Colonic mucosa (tissue), 4 donors: ENCODE results near the gene KCTD4. TPM values are rescaled to one million over a fixed set of nuclear protein-coding genes. Genes with fewer than 3 reads are reported as not detected.

Source experiments
- DNase-seq: peaks from one replicate; pipeline ENCODE4 v3.0.0-alpha.2; 2020
- H3K27ac ChIP-seq: fragments of 200-600 bp; one replicate; pipeline ENCODE4 v1.8.0; 2021
- H3K27me3 ChIP-seq: fragments of 200-600 bp; one replicate; pipeline ENCODE4 v1.8.0; 2021
- H3K36me3 ChIP-seq: fragments of 200-600 bp; one replicate; pipeline ENCODE4 v1.8.0; 2021
- H3K4me1 ChIP-seq: fragments of 200-600 bp; one replicate; pipeline ENCODE4 v1.8.0; 2021; ENCODE audit warnings: mild to moderate bottlenecking
- H3K4me3 ChIP-seq: fragments of 200-600 bp; one replicate; pipeline ENCODE4 v1.8.0; 2021
- H3K9ac ChIP-seq, 2 donors: one replicate each; pipeline ENCODE4 v1.7.0; 2013; ENCODE audit warnings: control low read depth in 2 of 2, low read depth in 2 of 2, low read length in 2 of 2
- H3K9me3 ChIP-seq: fragments of 200-600 bp; one replicate; pipeline ENCODE4 v1.8.0; 2021
- CTCF ChIP-seq: fragments of 200-600 bp; IDR thresholded peaks from one replicate; pipeline ENCODE4 v1.8.0; 2022; ENCODE audit warnings: antibody characterized with exemption, mild to moderate bottlenecking
- intact Hi-C: fragments of 100-400 bp; cut with DNase I; formaldehyde crosslinking; loops from one replicate; pipeline ENCODE4 v1.14.1; 2022
- total RNA-seq, 2 donors: library from RNA; stranded (reverse); fragmentation: NEBNext Ultra II Directional in 1 of 2; extraction: Animal tissue kit (Norgen Biotek cat#: 25700) in 1 of 2; gene quantifications; one replicate each; pipeline ENCODE4 v1.2.1, GENCODE V29; 2021
- donor health status: healthy.
- donor health status: DM: no; HTN: no; CAD: no.
- donor health status: DM: no; HTN: no; CAD: no.

KCTD4 gene
- total RNA-seq, 2 donors from 2014 or later, result 0.58 to 0.84 TPM

- no peak for DNase-seq
- H3K4me1 ChIP-seq, result peaks cover 8% of the 10 kb centered on the region
- intact Hi-C loops, result no loop called here
- no peak overlapping the region for H3K9ac ChIP-seq
- H3K27ac ChIP-seq, result peak overlapping the region; percentile 49
- no peaks in the 10 kb centered on the region for H3K27me3 ChIP-seq
- H3K4me3 ChIP-seq, result no peak overlapping the region
- no peak for TF ChIP-seq CTCF
- no peaks in the 10 kb centered on the region for H3K9me3 ChIP-seq
- H3K36me3 ChIP-seq, result no peaks in the 10 kb centered on the region
Measured at GRCh38 chr13:45162821-45163220, 38.0 kb downstream of the KCTD4 start.

- H3K4me3 ChIP-seq, result no peak overlapping the region
- intact Hi-C loops, result no loop called here
- H3K9me3 ChIP-seq, result no peaks in the 10 kb centered on the region
- no peaks in the 10 kb centered on the region for H3K27me3 ChIP-seq
- no peaks in the 10 kb centered on the region for H3K36me3 ChIP-seq
- H3K27ac ChIP-seq, result peak overlapping the region; percentile 49
- peaks cover 8% of the 10 kb centered on the region for H3K4me1 ChIP-seq
- H3K9ac ChIP-seq, result no peak overlapping the region
- no peak for TF ChIP-seq CTCF
- no peak for DNase-seq
Measured at GRCh38 chr13:45162194-45162593, 38.7 kb downstream of the KCTD4 start.

- Histone ChIP-seq H3K9ac (no peak overlapping the region), H3K27me3 (no peaks in the 10 kb centered on the region), H3K9me3 (no peaks in the 10 kb centered on the region), H3K27ac (no peak overlapping the region), H3K4me3 (no peak overlapping the region), H3K4me1 (no peaks in the 10 kb centered on the region), H3K36me3 (no peaks in the 10 kb centered on the region)
- TF ChIP-seq CTCF, result no peak
- no peak for DNase-seq
- intact Hi-C loops, result no loop called here
Measured at GRCh38 chr13:45156565-45157361, 44.1 kb downstream of the KCTD4 start.

- Histone ChIP-seq H3K27ac (no peak overlapping the region), H3K4me3 (no peak overlapping the region), H3K4me1 (no peaks in the 10 kb centered on the region), H3K9ac (no peak overlapping the region), H3K27me3 (no peaks in the 10 kb centered on the region), H3K36me3 (no peaks in the 10 kb centered on the region), H3K9me3 (no peaks in the 10 kb centered on the region)
- no peak for TF ChIP-seq CTCF
- DNase-seq, result no peak
- intact Hi-C loops, result no loop called here
Measured at GRCh38 chr13:45149964-45150363, 50.9 kb downstream of the KCTD4 start.

GRCh38 chr13:45143346-45143751 lies 57.5 kb downstream of the KCTD4 start:
- Histone ChIP-seq H3K4me3 (no peak overlapping the region), H3K27me3 (no peaks in the 10 kb centered on the region), H3K27ac (peak overlapping the region; percentile 6), H3K4me1 (no peaks in the 10 kb centered on the region), H3K36me3 (no peaks in the 10 kb centered on the region), H3K9me3 (no peaks in the 10 kb centered on the region), H3K9ac (no peak overlapping the region)
- TF ChIP-seq CTCF, result no peak
- DNase-seq, result no peak
- intact Hi-C loops, result no loop called here

Other genes with a start within 250 kb of the KCTD4 start
- 1 to 10 TPM; 2.8 to 4.0 TPM for gene NUFIP1, start 211.6 kb downstream of the KCTD4 start, total RNA-seq
- gene GPALPP1, start 211.5 kb downstream of the KCTD4 start, total RNA-seq, result 10 to 100 TPM; 15.8 to 16.0 TPM
- gene GTF2F2, start 80.5 kb downstream of the KCTD4 start, total RNA-seq, result 10 to 100 TPM; 18.7 to 20.5 TPM
- gene TPT1, start 140.1 kb upstream of the KCTD4 start, total RNA-seq, result 1,000 to 10,000 TPM; 2,667 to 4,562 TPM
- gene SLC25A30, start 217.3 kb upstream of the KCTD4 start, total RNA-seq, result 1 to 10 TPM; 9.2 TPM